Renal cortex interstitium (tissue), 11 donors: ENCODE measurements around the gene VPS13D. TPM values are rescaled to one million over a fixed set of nuclear protein-coding genes. Genes with fewer than 3 reads are reported as not detected.

Experiments used
- DNase-seq, 11 donors: peaks; one replicate each; pipeline ENCODE4 v3.0.0-alpha.2; 2013; ENCODE audit warnings: low read depth in 9 of 11, low spot score in 4 of 11; ENCODE audit errors: extremely low read depth in 1 of 11
- polyA plus RNA-seq, 3 donors: library from polyadenylated mRNA; unstranded; fragments of 120-200 nt; gene quantifications; one replicate each; pipeline ENCODE4 v1.2.1, GENCODE V29; 2013; ENCODE audit not compliant: insufficient read length in 3 of 3

The VPS13D gene
- polyA plus RNA-seq, 3 donors, result 27.6 to 31.7 (median 27.7) TPM

GRCh38 chr1:12345350-12346217 lies 115.8 kb downstream of the VPS13D start:
- DNase-seq, result no peak

GRCh38 chr1:12346483-12347151 lies 116.8 kb downstream of the VPS13D start:
- DNase-seq, result no peak

- DNase-seq, result no peak
Observed at GRCh38 chr1:12348113-12348512, 118.3 kb downstream of the VPS13D start.

- no peak for DNase-seq
Observed at GRCh38 chr1:12353981-12354380, 124.2 kb downstream of the VPS13D start.

GRCh38 chr1:12356004-12356890 lies 126.4 kb downstream of the VPS13D start:
- DNase-seq, result no peak

GRCh38 chr1:12358499-12358898 lies 128.7 kb downstream of the VPS13D start:
- DNase-seq, result no peak

- no peak for DNase-seq
Observed at GRCh38 chr1:12359359-12360133, 129.7 kb downstream of the VPS13D start.

- no peak for DNase-seq
Observed at GRCh38 chr1:12368646-12369045, 138.8 kb downstream of the VPS13D start.

- DNase-seq, result no peak
Observed at GRCh38 chr1:12369258-12369657, 139.4 kb downstream of the VPS13D start.

- no peak for DNase-seq
Observed at GRCh38 chr1:12370333-12370975, 140.6 kb downstream of the VPS13D start.

GRCh38 chr1:12371053-12371452 lies 141.2 kb downstream of the VPS13D start:
- no peak for DNase-seq

- DNase-seq, result no peak
Observed at GRCh38 chr1:12372180-12372579, 142.3 kb downstream of the VPS13D start.

GRCh38 chr1:12372761-12373160 lies 142.9 kb downstream of the VPS13D start:
- no peak for DNase-seq

- no peak for DNase-seq
Observed at GRCh38 chr1:12375133-12375829, 145.5 kb downstream of the VPS13D start.

GRCh38 chr1:12376236-12377045 lies 146.6 kb downstream of the VPS13D start:
- DNase-seq, result no peak

GRCh38 chr1:12380326-12381249 lies 150.8 kb downstream of the VPS13D start:
- no peak for DNase-seq
